ENCODE data around the gene CADM2.

CADM2 gene

GRCh38 chr3:84965141-84965540, 6.4 kb downstream of the CADM2 start:
- no peak for DNase-seq (ENCODE audit: low read depth, low spot score)
- ChIA-PET POLR2A (no interaction called here), CTCF (no interaction called here)
- no peak overlapping the region for H3K4me3 ChIP-seq (ENCODE audit: low read depth, low read length)
- no peak for TF ChIP-seq CTCF (IDR thresholded peaks at IDR 0.05; ENCODE audit: insufficient read depth, low read length, missing control alignments)

- ChIA-PET CTCF (no interaction called here), POLR2A (no interaction called here)
- DNase-seq (ENCODE audit: low read depth, low spot score), result no peak
- TF ChIP-seq CTCF (IDR thresholded peaks at IDR 0.05; ENCODE audit: insufficient read depth, low read length, missing control alignments), result no peak
- H3K4me3 ChIP-seq (ENCODE audit: low read depth, low read length), result no peak overlapping the region
These were observed 9.2 kb downstream of the CADM2 start for GRCh38 chr3:84967767-84968581.

- no peak overlapping the region for H3K4me3 ChIP-seq (ENCODE audit: low read depth, low read length)
- no peak for DNase-seq (ENCODE audit: low read depth, low spot score)
- CTCF ChIA-PET, result no interaction called here
- POLR2A ChIA-PET, result no interaction called here
- TF ChIP-seq CTCF (IDR thresholded peaks at IDR 0.05; ENCODE audit: insufficient read depth, low read length, missing control alignments), result no peak
These were observed 10.0 kb downstream of the CADM2 start for GRCh38 chr3:84968701-84969235.

GRCh38 chr3:84974347-84974746, 15.6 kb downstream of the CADM2 start:
- no peak for DNase-seq (ENCODE audit: low read depth, low spot score)
- no peak for TF ChIP-seq CTCF (IDR thresholded peaks at IDR 0.05; ENCODE audit: insufficient read depth, low read length, missing control alignments)
- POLR2A ChIA-PET, result no interaction called here
- no peak overlapping the region for H3K4me3 ChIP-seq (ENCODE audit: low read depth, low read length)
- CTCF ChIA-PET, result no interaction called here

GRCh38 chr3:84977021-84977420, 18.2 kb downstream of the CADM2 start:
- ChIA-PET POLR2A (no interaction called here), CTCF (no interaction called here)
- H3K4me3 ChIP-seq (ENCODE audit: low read depth, low read length), result no peak overlapping the region
- TF ChIP-seq CTCF (IDR thresholded peaks at IDR 0.05; ENCODE audit: insufficient read depth, low read length, missing control alignments), result no peak
- DNase-seq (ENCODE audit: low read depth, low spot score), result no peak

- no peak overlapping the region for H3K4me3 ChIP-seq (ENCODE audit: low read depth, low read length)
- no peak for DNase-seq (ENCODE audit: low read depth, low spot score)
- POLR2A ChIA-PET, result no interaction called here
- TF ChIP-seq CTCF (IDR thresholded peaks at IDR 0.05; ENCODE audit: insufficient read depth, low read length, missing control alignments), result no peak
- CTCF ChIA-PET, result no interaction called here
These were observed 20.1 kb downstream of the CADM2 start for GRCh38 chr3:84978843-84979242.
